Liver (tissue), 3 donors: ENCODE measurements around the gene WAPL.
"Not testable (repeated sequence)": the region's sequence is repeated elsewhere in the genome, so short reads cannot be mapped to it uniquely, and the experiment has no call there.

Experiments used
- ATF3 ChIP-seq: IDR thresholded peaks from 2 replicates; pipeline ENCODE4 v1.6.1; 2016; ENCODE audit warnings: antibody characterized with exemption
- CTCF ChIP-seq: fragments of 150-350 bp; IDR thresholded peaks from 2 replicates; pipeline ENCODE4 v1.5.1; 2017; ENCODE audit warnings: improper control_type of control experiment, low read depth, low read length; ENCODE audit not compliant: missing input control
- EGR1 ChIP-seq, 2 donors: IDR thresholded peaks; 2 replicates each; pipeline ENCODE4 v1.6.1; 2016 to 2018; ENCODE audit warnings: antibody characterized with exemption in 2 of 2, low read depth in 2 of 2
- FOXA1 ChIP-seq: IDR thresholded peaks from 2 replicates; pipeline ENCODE4 v1.6.1; 2016; ENCODE audit warnings: antibody characterized with exemption
- GABPA ChIP-seq, 2 donors: IDR thresholded peaks in 1 of 2; conservative IDR thresholded peaks in 1 of 2; 2 replicates each; pipeline ENCODE4 v1.6.1; 2016; ENCODE audit warnings: antibody characterized with exemption in 2 of 2, mild to moderate bottlenecking in 1 of 2, moderate library complexity in 1 of 2
- MAX ChIP-seq: IDR thresholded peaks from 2 replicates; pipeline ENCODE4 v1.6.1; 2016; ENCODE audit warnings: antibody characterized with exemption
- NR2F2 ChIP-seq: IDR thresholded peaks from 2 replicates; pipeline ENCODE4 v1.6.1; 2016; ENCODE audit warnings: antibody characterized with exemption
- RAD21 ChIP-seq, 2 donors: IDR thresholded peaks; 2 replicates each; pipeline ENCODE4 v1.6.1; 2016; ENCODE audit warnings: antibody characterized with exemption in 2 of 2, mild to moderate bottlenecking in 2 of 2
- REST ChIP-seq: IDR thresholded peaks from 2 replicates; pipeline ENCODE4 v1.6.1; 2016; ENCODE audit warnings: antibody characterized with exemption, mild to moderate bottlenecking
- RXRA ChIP-seq, 2 donors: IDR thresholded peaks; 2 replicates each; pipeline ENCODE4 v1.6.1; 2017 to 2018; ENCODE audit warnings: antibody characterized with exemption in 2 of 2, mild to moderate bottlenecking in 1 of 2
- SP1 ChIP-seq: IDR thresholded peaks from 2 replicates; pipeline ENCODE4 v1.6.1; 2018; ENCODE audit warnings: antibody characterized with exemption, mild to moderate bottlenecking
- YY1 ChIP-seq: IDR thresholded peaks from 2 replicates; pipeline ENCODE4 v1.6.1; 2016; ENCODE audit warnings: antibody characterized with exemption, mild to moderate bottlenecking
- ZBTB33 ChIP-seq: IDR thresholded peaks from 2 replicates; pipeline ENCODE4 v1.6.1; 2016; ENCODE audit warnings: antibody characterized with exemption
- donor health status: healthy.
- donor health status: healthy.

GRCh38 chr10:86566518-86566917, 44.9 kb upstream of the WAPL start:
- not testable (repeated sequence) for TF ChIP-seq CTCF; RAD21 (IDR thresholded peaks at IDR 0.05); GABPA (IDR thresholded peaks at IDR 0.05 in 1 of 2, conservative IDR thresholded peaks at IDR 0.05 in 1 of 2); YY1; ATF3; RXRA (IDR thresholded peaks at IDR 0.05); MAX; REST; ZBTB33; SP1; EGR1 (IDR thresholded peaks at IDR 0.05; ENCODE audit: low read depth in 2 of 2); NR2F2; FOXA1
